Ishikawa (cell line): ENCODE results near the gene ELL2.

ENCODE experiments used
- EP300 ChIP-seq: IDR thresholded peaks from 2 replicates; pipeline ENCODE4 v1.6.1; 2012; ENCODE audit warnings: borderline replicate concordance
- FOXM1 ChIP-seq: IDR thresholded peaks from 2 replicates; pipeline ENCODE4 v1.6.1; 2012; ENCODE audit warnings: low read depth, borderline replicate concordance
- MAX ChIP-seq: IDR thresholded peaks from 2 replicates; pipeline ENCODE4 v1.6.1; 2012
- RAD21 ChIP-seq: IDR thresholded peaks from 2 replicates; pipeline ENCODE4 v1.6.1; 2012; ENCODE audit warnings: low read depth
- REST ChIP-seq: IDR thresholded peaks from 2 replicates; pipeline ENCODE4 v1.6.1; 2012; ENCODE audit warnings: low read depth, mild to moderate bottlenecking
- TAF1 ChIP-seq: IDR thresholded peaks from 2 replicates; pipeline ENCODE4 v1.6.1; 2012; ENCODE audit warnings: low read depth, mild to moderate bottlenecking
- USF1 ChIP-seq: IDR thresholded peaks from 2 replicates; pipeline ENCODE4 v1.6.1; 2012

- TF ChIP-seq REST: no peak
- TF ChIP-seq USF1: no peak
- no peak for TF ChIP-seq EP300
- TF ChIP-seq MAX: no peak
- TF ChIP-seq FOXM1: no peak
- TF ChIP-seq TAF1: no peak
- TF ChIP-seq RAD21: no peak
These were observed 19.9 kb downstream of the ELL2 start for GRCh38 chr5:95941756-95942155.
